GM21515 (cell line): Measurements from ENCODE around the gene LRRC42.

ENCODE experiments used
- ATAC-seq: cut with Tn5 transposase; IDR thresholded peaks from one replicate; pipeline ENCODE4 v1.9.1; 2021; ENCODE audit not compliant: unreplicated experiment

LRRC42 gene

GRCh38 chr1:53942127-53942957 is 3.8 kb upstream of the LRRC42 start:
- ATAC-seq, result no peak

GRCh38 chr1:53943090-53943489 is 3.1 kb upstream of the LRRC42 start:
- no peak for ATAC-seq

GRCh38 chr1:53943490-53944043 is 2.6 kb upstream of the LRRC42 start:
- ATAC-seq, result no peak

- no peak for ATAC-seq
Observed at GRCh38 chr1:53944469-53945182, 1.5 kb upstream of the LRRC42 start.

- no peak for ATAC-seq
Observed at GRCh38 chr1:53945183-53945432, 1.0 kb upstream of the LRRC42 start.

DNA sequence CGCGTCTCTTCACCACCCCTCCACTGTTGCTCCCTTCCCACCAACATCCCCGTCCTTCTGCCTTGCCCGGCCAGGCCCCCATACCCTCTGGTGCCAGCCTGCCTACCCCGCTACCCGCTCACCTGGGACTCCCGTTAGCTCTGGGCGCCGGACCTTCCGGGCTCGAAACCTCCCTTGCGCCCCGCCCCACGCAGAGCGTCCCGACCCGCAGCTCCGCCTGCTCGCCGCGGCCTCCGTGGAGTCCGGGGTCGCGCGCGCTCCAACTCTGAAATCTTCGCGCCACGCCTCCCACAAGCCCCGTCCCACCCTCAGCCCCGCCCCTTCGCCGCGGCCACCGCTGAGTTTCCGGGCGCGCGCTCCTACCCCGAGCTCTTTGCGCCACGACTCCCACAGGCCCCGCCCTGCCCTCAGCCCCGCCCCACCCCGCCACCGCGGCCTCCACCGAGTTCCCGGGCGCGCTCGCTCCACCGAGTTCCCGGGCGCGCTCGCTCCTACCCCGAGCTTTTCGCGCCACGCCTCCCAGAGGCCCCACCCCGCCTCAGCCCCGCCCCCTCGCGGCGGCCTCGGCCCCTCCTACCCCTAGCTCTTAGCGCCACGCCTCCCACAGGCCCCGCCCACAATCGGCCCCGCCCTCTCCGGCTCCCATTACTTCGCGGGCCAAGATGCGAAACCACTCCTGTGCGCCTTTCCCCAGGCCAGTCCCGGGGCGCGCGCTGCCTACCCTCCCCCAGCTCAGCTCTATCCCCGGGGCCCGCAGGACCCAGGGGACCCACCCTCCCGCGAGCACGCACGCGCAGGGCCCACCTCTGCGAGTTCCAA is 508 bp upstream of the LRRC42 start, which contains the start of gene IFT25:
Gene IFT25 (minus strand): TSS at position 267 of the 819 bp plus-strand sequence. CDS start 5,617 bp downstream, outside the sequence.
- ATAC-seq, result peak; percentile 73

DNA sequence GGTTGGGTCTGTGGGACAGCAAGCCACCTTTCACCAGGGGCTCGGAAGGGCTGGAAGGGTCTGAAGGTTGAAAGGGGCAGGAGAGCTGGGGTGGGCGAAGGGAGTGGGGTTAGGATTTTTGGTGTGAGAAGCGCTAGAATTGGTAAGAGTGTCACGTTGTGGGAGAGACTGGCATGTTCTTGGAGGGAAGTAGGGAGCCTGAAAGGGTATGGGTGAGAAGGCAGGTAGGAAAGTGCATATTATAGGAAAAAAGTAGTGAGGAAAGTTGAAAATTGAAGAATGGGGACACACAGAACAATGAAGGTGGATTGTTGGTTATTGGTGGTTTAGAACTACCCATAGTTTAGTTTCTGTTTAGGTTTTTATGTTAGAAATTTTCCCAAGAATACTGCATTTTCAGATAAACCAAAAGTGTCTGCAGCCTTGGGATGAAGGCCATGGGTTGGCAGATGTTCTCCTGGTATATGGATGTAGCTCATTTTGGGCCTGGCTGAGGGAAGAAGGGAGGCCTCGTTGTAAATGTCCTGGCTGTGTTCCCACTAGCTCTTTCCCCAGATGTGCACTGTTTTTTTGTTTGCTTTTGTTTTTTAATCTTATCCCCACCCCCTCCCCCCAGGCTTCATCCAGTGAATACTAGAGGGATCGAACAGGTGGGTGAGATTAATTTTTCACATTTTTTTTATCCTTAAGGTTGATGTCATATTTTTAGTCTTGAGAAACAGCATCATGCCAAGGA is 1.2 kb downstream of the LRRC42 start:
- ATAC-seq, result no peak

DNA sequence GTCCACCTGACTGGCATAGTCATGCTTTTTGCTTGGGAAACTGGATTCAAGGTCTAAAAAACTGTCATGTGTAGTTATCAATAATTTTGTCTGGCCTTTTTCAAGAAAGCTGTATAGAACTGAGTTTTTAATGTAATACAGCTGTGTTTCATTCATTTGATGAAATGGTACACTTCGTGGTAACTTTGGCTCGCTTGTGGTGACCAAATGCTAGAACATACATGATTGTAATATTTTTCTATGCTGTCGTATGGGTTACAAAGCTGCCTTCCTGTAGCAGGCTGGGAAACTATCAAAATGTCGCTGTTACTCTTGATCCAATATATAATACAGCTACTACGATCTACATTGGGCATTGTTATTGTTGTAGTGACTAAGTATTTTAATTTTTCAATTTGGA is 2.1 kb downstream of the LRRC42 start:
- ATAC-seq, result no peak

DNA sequence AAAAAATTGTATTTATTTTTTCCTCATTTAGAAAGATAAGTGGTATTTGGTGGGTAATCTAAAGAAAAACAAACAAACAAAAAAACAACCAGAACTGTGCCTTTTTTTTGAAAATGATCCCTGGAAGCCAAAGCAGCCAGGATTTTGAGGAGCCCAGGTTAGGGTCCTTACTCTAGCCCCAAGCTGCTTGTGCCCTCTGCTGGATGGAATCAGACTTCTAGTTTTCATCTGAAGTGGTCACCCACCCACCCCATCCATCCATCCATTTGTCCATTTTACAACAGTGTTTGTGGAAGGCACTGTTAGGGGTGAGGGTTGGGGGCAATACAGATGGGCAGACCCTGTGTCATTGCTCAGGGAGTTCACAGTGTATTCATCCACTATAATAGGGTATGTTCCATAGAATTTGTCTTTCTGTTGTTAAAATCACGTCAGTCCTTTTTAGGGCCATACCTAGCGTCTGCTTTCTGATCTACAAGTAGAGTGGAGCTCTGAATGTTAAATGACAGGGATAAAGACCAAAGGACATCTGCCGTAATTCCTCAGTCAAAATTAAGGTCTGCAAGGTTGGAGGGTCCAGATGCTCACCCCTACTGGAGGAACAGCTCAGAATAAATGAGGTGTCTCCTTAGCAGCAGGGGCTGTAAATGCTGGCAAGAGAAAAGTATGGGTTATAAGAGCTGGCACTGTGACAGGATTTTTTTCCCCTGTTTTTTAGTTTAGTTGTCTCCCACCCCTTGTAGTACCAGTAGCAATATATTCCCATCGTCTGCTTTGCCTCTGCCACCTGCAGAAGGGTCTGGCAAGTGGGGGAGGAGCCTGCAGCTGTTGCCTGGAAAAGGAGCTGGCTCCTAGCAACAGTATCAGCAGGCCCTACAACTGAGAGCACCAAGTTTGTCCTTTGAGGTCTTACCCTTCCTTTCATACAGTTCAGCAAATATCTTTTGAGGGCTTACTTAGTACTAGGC is 3.2 kb downstream of the LRRC42 start:
- no peak for ATAC-seq

GRCh38 chr1:53951697-53952096 is 5.5 kb downstream of the LRRC42 start:
- no peak for ATAC-seq

DNA sequence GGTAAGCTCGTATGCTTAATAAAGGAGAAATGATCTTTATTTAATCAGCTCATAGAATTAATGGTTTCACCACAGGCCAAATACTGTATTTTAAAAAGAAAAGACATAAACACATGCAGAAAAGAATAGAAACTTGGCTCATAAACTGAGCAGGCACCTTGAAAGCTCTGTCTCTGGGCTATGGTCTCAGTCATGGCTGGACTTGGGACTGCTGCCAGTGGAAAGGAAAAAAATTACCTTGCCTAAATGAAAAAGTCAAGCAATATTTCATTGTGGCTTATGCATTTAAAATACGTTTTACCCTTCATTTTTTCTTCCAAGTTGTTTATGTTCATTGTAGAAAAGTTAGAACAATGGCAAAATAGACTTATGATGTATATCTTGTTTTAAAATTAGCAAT is 8.0 kb downstream of the LRRC42 start:
- ATAC-seq, result no peak

DNA sequence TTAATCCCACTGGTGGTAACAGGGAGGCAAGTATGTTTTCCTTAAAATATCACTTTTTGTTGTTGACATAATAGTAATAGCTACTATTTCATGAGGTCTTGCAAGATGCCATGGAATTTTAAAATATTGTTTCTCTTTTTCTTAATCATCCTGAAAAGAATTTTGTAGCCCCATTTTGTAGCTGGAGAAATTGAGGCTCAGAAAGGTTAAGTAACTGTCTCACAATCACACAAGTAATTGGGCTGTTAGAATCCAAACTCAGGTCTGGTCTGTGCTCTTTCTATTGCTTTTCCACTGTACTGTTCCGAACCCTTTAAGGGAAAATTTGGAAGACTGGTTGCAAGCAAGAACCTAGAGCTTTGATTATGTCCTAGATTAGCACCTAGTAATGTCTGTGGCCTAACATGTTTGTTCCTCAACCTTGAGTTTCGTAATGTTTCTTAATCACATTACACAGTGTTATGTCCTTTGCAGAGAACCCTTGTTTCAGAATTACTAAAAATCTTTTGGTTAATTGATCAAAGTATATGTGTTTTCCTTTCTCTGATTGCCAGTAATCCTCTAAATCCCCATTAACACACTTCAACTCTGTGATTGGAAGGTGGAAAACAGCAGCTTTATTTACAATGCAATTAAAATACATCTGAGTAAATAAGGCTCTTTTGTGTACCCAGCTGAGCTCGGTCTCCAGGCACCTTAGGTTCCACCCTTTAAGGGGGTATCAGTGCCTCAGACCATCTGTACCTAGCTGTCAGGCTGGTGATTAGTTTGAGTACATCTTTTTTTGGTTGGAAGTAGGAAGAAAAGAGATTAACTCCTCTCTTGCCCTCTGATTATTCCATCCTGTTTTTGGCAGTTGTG is 10.4 kb downstream of the LRRC42 start:
- ATAC-seq, result no peak

DNA sequence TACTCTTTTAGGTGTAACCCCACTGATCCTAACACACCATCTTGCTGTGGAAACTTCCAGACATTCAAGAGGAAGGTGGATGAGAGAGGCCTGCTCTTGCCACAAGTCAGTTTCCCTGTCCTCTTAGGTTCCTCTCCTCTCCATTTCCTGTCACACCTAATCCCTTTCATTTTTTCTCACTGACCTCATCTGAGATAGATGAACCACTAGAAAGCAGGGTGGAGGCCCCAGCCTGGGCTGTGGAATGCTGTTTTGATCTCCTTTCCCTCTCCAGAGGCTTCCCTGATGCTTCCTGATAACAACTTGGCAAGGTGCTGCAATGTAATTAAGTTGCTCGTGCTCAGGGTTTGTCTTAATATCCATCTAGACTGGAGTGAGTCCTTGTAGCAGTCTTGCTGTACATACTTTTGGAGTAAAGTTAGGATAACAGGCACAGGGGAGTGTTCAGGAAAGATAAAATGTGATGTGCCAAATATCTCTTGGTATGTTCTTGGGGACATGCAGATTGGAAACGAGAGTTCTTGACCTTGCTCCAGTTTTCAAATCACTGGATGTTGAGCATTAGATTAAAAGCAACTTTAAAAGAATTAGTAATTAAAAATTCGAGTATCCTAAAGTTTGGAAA is 11.2 kb downstream of the LRRC42 start:
- ATAC-seq, result no peak

- no peak for ATAC-seq
Observed at GRCh38 chr1:53959664-53960250, 13.6 kb downstream of the LRRC42 start.

DNA sequence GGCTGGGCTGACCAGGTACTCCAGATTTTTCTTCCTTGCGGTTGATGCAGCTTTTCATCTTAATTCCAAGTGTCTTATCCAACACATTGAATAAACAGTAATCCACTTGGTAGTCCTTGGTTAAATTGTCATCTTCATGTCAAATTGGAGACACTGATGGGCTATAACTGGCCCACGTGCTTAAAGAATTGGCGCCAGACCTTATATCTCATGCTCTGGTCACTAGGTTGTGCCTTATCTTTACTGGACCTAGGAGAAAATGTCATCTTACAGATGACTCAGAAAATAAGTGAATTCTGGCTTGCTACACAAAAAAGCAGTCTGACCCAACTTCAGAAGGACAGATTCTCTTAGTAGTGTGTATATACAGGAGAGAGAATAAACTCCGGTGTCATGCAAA is 16.2 kb downstream of the LRRC42 start:
- no peak for ATAC-seq

GRCh38 chr1:53963460-53963859 is 17.3 kb downstream of the LRRC42 start:
- ATAC-seq, result no peak

GRCh38 chr1:53964109-53964508 is 18.0 kb downstream of the LRRC42 start:
- no peak for ATAC-seq

DNA sequence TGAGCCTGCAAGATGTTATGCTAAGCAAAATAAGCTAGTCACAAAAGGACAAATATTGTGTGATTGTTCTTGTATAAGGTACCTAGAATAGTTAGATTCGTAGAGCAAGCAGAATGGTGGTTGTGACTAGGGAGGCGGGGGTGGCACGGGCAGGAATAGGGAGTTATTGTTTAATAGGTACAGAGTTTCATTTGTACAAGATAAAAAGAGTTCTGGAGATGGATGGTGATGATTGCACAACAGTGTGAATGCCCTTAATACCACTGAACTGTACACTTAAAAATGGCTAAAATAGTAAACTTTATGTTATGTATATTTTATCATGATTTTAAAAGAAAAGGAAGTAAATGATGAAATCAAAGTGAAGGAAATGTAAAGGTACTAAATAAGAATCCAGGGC is 20.6 kb downstream of the LRRC42 start:
- no peak for ATAC-seq
